HepG2 (cell line): ENCODE data around the gene SP5. TPM values are rescaled to one million over a fixed set of nuclear protein-coding genes. Genes with fewer than 3 reads are reported as not detected.

Experiments used
- ARID4A ChIP-seq: sonication (generic); formaldehyde crosslinking; IDR thresholded peaks from 2 replicates; pipeline ENCODE4 v1.5.0; 2020; ENCODE audit warnings: mild to moderate bottlenecking, missing genetic modification reagents, borderline replicate concordance
- EP300 ChIP-seq, 3 experiments: sonication (generic) in 1 of 3; formaldehyde crosslinking in 1 of 3; IDR thresholded peaks; 2 replicates each; pipeline versions ENCODE4 v1.5.1 to v1.6.1; 2011 to 2020; ENCODE audit warnings: low read depth in 2 of 3, low read length in 2 of 3, borderline replicate concordance in 1 of 3, improper control_type of control experiment in 1 of 3, mild to moderate bottlenecking in 1 of 3, missing genetic modification reagents in 1 of 3, moderate library complexity in 1 of 3
- HIVEP1 ChIP-seq: sonication (generic); formaldehyde crosslinking; IDR thresholded peaks from 2 replicates; pipeline ENCODE4 v1.4.0; 2020; ENCODE audit warnings: mild to moderate bottlenecking, missing genetic modification reagents
- MBNL3 ChIP-seq: fragments of 250-450 bp; sonication (Bioruptor Pico); conservative IDR thresholded peaks from 2 replicates; pipeline ENCODE4 v1.8.0; 2022; ENCODE audit warnings: mild to moderate bottlenecking, inconsistent platforms
- NCOA2 ChIP-seq: sonication (generic); formaldehyde crosslinking; IDR thresholded peaks from 2 replicates; pipeline ENCODE4 v1.8.0; 2022; ENCODE audit warnings: inconsistent platforms
- XRCC5 ChIP-seq: fragments of 200-400 bp; formaldehyde crosslinking; optimal IDR thresholded peaks from 2 replicates; pipeline ENCODE3; 2017; ENCODE audit warnings: mild to moderate bottlenecking, low read length
- ZNF660 ChIP-seq: sonication (generic); formaldehyde crosslinking; IDR thresholded peaks from 2 replicates; pipeline ENCODE4 v1.5.1; 2020; ENCODE audit warnings: mild to moderate bottlenecking, low read depth, missing genetic modification reagents, borderline replicate concordance
- polyA plus RNA-seq, 8 experiments: library from polyadenylated mRNA; depleted of rRNA in 3 of 8; stranded (reverse) in 7 of 8; unstranded in 1 of 8; fragments of >200 nt; fragmentation: Illumina TruSeq in 4 of 8; extraction: Trizol in 4 of 8; gene quantifications; 2 replicates each; pipeline versions ENCODE4 v1.2.1 to v1.2.3, GENCODE V29; 2011 to 2016; ENCODE audit warnings: low read depth in 4 of 8, missing spikeins in 1 of 8, mixed read lengths in 1 of 8; ENCODE audit not compliant: insufficient read depth in 1 of 8
- total RNA-seq, 5 experiments: library from RNA; depleted of rRNA; stranded (reverse); fragments of >200 nt; fragmentation: Illumina TruSeq; extraction: Trizol; gene quantifications; 2 replicates each; pipeline ENCODE4 v1.2.3, GENCODE V29; 2016; ENCODE audit warnings: low read depth in 1 of 5
- TF ChIP-seq, protein P1 (sequence below): sonication (generic); formaldehyde crosslinking; IDR thresholded peaks from 2 replicates; pipeline ENCODE4 v1.4.0; 2020; ENCODE audit warnings: missing genetic modification reagents, low read depth, mild to moderate bottlenecking, borderline replicate concordance
- TF ChIP-seq, protein P2 (sequence below): IDR thresholded peaks from 2 replicates; pipeline ENCODE4 v1.6.1; 2016; ENCODE audit warnings: missing biosample characterization, missing genetic modification reagents, low read depth
- TF ChIP-seq, protein P3 (sequence below), 2 experiments: sonication (generic) in 1 of 2; formaldehyde crosslinking in 1 of 2; IDR thresholded peaks; 2 replicates each; pipeline versions ENCODE4 v1.6.1 to v1.9.0; 2014 to 2022; ENCODE audit warnings: antibody characterized with exemption in 1 of 2, borderline replicate concordance in 1 of 2, inconsistent platforms in 1 of 2, low read depth in 1 of 2, missing genetic modification reagents in 1 of 2
- TF ChIP-seq, protein P4 (sequence below): sonication (generic); formaldehyde crosslinking; IDR thresholded peaks from 2 replicates; pipeline ENCODE4 v1.4.0; 2020; ENCODE audit warnings: missing genetic modification reagents

SP5 gene
- total and polyA plus RNA-seq, 2 of the 13 experiments (the other 11 are each of a cell fraction or from before 2014, with no cell fraction given) = 50.8 to 119 TPM

DNA sequence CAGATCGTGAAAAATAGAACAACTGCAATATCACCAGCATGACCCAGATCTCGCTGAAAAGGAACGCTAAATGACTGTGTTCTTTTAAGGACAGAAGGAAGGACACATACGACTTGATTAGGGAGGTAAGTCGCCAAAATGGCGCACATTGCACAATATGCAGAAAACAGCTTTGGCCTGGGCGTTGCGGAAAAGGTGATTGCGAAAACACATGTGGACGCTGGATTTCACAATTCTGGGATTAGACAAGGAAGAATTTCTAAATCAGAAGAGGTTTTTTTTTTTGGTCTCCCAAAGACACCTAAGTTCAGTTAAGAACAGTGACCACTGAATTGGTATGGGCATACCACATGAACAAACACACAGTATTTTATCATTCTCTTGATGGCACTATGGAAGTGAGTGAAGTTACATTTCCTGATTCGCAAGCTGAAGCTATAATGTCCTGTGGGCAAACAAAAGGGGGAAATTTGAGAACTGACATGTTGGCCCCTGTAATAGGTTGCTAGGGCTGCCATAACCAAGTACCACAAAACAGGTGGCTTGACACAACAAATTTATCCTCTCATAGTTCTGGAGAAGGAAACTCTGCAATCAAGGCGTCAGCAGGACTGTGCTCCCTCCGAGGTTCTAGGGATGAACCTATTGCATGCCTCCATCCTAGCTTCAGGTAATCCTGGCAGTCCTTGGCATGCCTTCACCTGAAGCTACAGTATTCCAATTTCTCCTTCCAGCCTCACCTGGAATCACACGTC lies 29.3 kb downstream of the SP5 start (continued):
- TF ChIP-seq, protein P1, sequence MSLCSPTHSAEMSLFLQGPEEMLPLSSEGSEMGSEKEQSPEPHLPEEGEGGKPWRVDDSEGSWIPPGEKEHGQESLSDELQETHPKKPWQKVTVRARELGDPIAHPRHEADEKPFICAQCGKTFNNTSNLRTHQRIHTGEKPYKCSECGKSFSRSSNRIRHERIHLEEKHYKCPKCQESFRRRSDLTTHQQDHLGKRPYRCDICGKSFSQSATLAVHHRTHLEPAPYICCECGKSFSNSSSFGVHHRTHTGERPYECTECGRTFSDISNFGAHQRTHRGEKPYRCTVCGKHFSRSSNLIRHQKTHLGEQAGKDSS (CRISPR knock-in tag) = peak; percentile 60; the same call in 1 of the 2 replicates
- TF ChIP-seq MBNL3 (CRISPR knock-in tag) (no peak), NCOA2 (CRISPR knock-in tag) (peak; percentile 81), HIVEP1 (CRISPR knock-in tag) (no peak), EP300 (IDR thresholded peaks at IDR 0.05; ENCODE audit: low read depth in 2 of 2, low read length in 2 of 2) (peak; percentile 74 to 93; a peak in 2 of 4 replicates), EP300 (CRISPR knock-in tag; IDR thresholded peaks at IDR 0.05; ENCODE audit: borderline replicate concordance) (peak; percentile 53; the same call in 1 of the 2 replicates), XRCC5 (peak; percentile 32), ARID4A (CRISPR knock-in tag) (peak; percentile 57; the same call in 1 of the 2 replicates), ZNF660 (CRISPR knock-in tag) (no peak)
- TF ChIP-seq, protein P2, sequence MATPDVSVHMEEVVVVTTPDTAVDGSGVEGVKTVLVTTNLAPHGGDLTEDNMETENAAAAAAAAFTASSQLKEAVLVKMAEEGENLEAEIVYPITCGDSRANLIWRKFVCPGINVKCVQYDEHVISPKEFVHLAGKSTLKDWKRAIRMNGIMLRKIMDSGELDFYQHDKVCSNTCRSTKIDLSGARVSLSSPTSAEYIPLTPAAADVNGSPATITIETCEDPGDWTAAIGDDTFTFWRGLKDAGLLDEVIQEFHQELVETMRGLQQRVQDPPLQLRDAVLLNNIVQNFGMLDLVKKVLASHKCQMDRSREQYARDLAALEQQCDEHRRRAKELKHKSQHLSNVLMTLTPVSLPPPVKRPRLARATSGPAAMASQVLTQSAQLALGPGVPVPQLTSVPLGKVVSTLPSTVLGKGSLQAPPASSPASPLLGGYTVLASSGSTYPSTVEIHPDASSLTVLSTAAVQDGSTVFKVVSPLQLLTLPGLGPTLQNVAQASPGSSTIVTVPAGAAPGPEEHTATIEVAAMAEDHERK (CRISPR knock-in tag) = no peak
- TF ChIP-seq, protein P3, sequence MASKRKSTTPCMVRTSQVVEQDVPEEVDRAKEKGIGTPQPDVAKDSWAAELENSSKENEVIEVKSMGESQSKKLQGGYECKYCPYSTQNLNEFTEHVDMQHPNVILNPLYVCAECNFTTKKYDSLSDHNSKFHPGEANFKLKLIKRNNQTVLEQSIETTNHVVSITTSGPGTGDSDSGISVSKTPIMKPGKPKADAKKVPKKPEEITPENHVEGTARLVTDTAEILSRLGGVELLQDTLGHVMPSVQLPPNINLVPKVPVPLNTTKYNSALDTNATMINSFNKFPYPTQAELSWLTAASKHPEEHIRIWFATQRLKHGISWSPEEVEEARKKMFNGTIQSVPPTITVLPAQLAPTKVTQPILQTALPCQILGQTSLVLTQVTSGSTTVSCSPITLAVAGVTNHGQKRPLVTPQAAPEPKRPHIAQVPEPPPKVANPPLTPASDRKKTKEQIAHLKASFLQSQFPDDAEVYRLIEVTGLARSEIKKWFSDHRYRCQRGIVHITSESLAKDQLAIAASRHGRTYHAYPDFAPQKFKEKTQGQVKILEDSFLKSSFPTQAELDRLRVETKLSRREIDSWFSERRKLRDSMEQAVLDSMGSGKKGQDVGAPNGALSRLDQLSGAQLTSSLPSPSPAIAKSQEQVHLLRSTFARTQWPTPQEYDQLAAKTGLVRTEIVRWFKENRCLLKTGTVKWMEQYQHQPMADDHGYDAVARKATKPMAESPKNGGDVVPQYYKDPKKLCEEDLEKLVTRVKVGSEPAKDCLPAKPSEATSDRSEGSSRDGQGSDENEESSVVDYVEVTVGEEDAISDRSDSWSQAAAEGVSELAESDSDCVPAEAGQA (IDR thresholded peaks at IDR 0.05; ENCODE audit: low read depth) = peak; percentile 72; the same call in 1 of the 2 replicates
- TF ChIP-seq, protein P3 (CRISPR knock-in tag; IDR thresholded peaks at IDR 0.05; ENCODE audit: borderline replicate concordance) = no peak
- TF ChIP-seq, protein P4, sequence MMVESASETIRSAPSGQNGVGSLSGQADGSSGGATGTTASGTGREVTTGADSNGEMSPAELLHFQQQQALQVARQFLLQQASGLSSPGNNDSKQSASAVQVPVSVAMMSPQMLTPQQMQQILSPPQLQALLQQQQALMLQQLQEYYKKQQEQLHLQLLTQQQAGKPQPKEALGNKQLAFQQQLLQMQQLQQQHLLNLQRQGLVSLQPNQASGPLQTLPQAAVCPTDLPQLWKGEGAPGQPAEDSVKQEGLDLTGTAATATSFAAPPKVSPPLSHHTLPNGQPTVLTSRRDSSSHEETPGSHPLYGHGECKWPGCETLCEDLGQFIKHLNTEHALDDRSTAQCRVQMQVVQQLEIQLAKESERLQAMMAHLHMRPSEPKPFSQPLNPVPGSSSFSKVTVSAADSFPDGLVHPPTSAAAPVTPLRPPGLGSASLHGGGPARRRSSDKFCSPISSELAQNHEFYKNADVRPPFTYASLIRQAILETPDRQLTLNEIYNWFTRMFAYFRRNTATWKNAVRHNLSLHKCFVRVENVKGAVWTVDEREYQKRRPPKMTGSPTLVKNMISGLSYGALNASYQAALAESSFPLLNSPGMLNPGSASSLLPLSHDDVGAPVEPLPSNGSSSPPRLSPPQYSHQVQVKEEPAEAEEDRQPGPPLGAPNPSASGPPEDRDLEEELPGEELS (CRISPR knock-in tag) = peak; percentile 78
